Right lobe of liver (tissue), 6 donors: ENCODE data around the gene FFAR1. TPM values are rescaled to one million over a fixed set of nuclear protein-coding genes. Genes with fewer than 3 reads are reported as not detected.
A peak's percentile ranks its signal among the peaks of the same experiment; 100 is the strongest.

ENCODE experiments used
- ATAC-seq, 4 donors: fragments of 200-7000 bp; cut with Tn5 transposase; one replicate each; pipeline ENCODE4 v1.9.1; 2020; ENCODE audit warnings: mild to moderate bottlenecking in 4 of 4, moderate library complexity in 4 of 4
- DNase-seq, 3 donors: peaks; one replicate each; pipeline ENCODE4 v3.0.0-alpha.2; 2020
- H3K27ac ChIP-seq, 3 donors: fragments of 200-600 bp; one replicate each; pipeline ENCODE4 v1.8.0; 2022
- H3K27me3 ChIP-seq, 2 donors: fragments of 200-600 bp; one replicate each; pipeline ENCODE4 v1.8.0; 2022
- H3K36me3 ChIP-seq, 4 donors: fragments of 200-600 bp; sonication (generic) in 1 of 4; one replicate each; pipeline versions ENCODE4 v1.5.1 to v1.8.0; 2017 to 2022; ENCODE audit warnings: control low read depth in 1 of 4
- H3K4me1 ChIP-seq, 4 donors: fragments of 200-600 bp; sonication (generic) in 1 of 4; one replicate each; pipeline versions ENCODE4 v1.5.1 to v1.8.0; 2017 to 2022; ENCODE audit warnings: control low read depth in 1 of 4
- H3K4me3 ChIP-seq, 3 donors: fragments of 200-600 bp; one replicate each; pipeline ENCODE4 v1.8.0; 2022
- H3K9me3 ChIP-seq, 4 donors: fragments of 200-600 bp; sonication (generic) in 1 of 4; one replicate each; pipeline versions ENCODE4 v1.5.1 to v1.8.0; 2017 to 2022; ENCODE audit warnings: control low read depth in 1 of 4
- POLR2A ChIP-seq: fragments of 450-650 bp; IDR thresholded peaks from one replicate; pipeline ENCODE4 v1.6.1; 2017; ENCODE audit warnings: antibody characterized with exemption, mild to moderate bottlenecking
- WGBS: methylation state at CpG from one replicate; pipeline ENCODE4 v1.1.6; 2018; ENCODE audit warnings: low coverage, low lambda C conversion rate; ENCODE audit not compliant: insufficient coverage; ENCODE audit errors: missing lambda C conversion rate; 5-methylcytosine and 5-hydroxymethylcytosine counted together
- intact Hi-C, 2 donors: fragments of 100-400 bp; cut with DNase I; formaldehyde crosslinking; loops; one replicate each; pipeline versions ENCODE4 v1.11.2 to v1.14.1; 2022
- long read RNA-seq: library from polyadenylated mRNA; unstranded; transcript quantifications from one replicate; pipeline ENCODE4 v2.0.0, GENCODE V29; 2019
- total RNA-seq, 6 experiments: library from RNA; depleted of rRNA in 2 of 6; stranded (reverse); fragments of >200 nt in 2 of 6; fragmentation: NEBNext Ultra II Directional in 3 of 6; extraction: Animal tissue kit (Norgen Biotek cat#: 25700) in 3 of 6; gene quantifications; one replicate each; pipeline versions ENCODE4 v1.1.0 to v1.2.4, GENCODE V29; 2016 to 2023
- TF ChIP-seq, protein P1 (sequence below), 4 donors: fragments of 200-600 bp in 3 of 4; fragments of 450-650 bp in 1 of 4; IDR thresholded peaks; one replicate each; pipeline versions ENCODE4 v1.5.1 to v1.8.0; 2016 to 2022; ENCODE audit warnings: antibody characterized with exemption in 4 of 4, mild to moderate bottlenecking in 2 of 4
- donor health status: DM: no; HTN: yes; CAD: no.
- donor health status: DM: no; HTN: no; CAD: no.
- donor health status: DM: no; HTN: no; CAD: no.
- donor health status: DM: no; HTN: yes; CAD: no.
- donor health status: DM: no; HTN: yes; CAD: no.

FFAR1 gene, protein sequence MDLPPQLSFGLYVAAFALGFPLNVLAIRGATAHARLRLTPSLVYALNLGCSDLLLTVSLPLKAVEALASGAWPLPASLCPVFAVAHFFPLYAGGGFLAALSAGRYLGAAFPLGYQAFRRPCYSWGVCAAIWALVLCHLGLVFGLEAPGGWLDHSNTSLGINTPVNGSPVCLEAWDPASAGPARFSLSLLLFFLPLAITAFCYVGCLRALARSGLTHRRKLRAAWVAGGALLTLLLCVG (N-terminal part only)
- total RNA-seq, result not detected
- long read RNA-seq, result 0 reads

DNA sequence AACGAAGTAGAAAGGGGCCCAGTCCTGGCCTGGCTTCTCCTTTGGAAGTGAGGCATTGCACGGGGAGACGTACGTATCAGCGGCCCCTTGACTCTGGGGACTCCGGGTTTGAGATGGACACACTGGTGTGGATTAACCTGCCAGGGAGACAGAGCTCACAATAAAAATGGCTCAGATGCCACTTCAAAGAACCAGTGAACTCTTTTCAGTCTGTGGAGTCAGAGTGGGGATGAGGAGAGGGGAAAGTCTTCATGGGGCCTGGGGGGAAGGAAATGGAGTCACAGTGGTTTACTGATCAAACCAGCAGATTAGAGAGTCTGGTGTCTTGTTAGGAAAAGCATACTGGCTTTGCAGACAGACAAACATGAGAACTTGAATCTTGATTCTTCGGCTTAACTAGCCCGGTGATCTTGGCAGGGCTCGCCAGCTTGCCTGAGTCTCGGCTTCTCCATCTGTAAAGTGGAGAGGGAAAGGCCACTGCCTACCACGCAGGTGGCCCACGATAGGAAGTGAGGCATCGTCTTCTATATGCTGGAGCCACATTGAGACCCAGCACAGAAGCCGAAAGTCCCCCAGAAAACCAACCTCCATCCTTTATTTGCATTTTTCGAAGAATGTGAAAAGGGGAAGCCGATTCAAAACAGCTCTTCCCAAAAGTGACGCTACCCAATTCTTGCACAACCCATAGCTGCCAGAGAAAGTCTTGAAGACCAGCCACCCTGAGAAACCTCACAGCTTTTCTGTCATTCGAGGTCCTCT is at the start of gene FFAR1:
FFAR1 (plus strand) TSS at position 732 of the 759 bp plus-strand sequence. CDS start 3,650 bp downstream, outside the sequence.
- H3K27me3 ChIP-seq, result no peaks in the 10 kb centered on the region
- no peak for TF ChIP-seq POLR2A
- TF ChIP-seq, protein P1, sequence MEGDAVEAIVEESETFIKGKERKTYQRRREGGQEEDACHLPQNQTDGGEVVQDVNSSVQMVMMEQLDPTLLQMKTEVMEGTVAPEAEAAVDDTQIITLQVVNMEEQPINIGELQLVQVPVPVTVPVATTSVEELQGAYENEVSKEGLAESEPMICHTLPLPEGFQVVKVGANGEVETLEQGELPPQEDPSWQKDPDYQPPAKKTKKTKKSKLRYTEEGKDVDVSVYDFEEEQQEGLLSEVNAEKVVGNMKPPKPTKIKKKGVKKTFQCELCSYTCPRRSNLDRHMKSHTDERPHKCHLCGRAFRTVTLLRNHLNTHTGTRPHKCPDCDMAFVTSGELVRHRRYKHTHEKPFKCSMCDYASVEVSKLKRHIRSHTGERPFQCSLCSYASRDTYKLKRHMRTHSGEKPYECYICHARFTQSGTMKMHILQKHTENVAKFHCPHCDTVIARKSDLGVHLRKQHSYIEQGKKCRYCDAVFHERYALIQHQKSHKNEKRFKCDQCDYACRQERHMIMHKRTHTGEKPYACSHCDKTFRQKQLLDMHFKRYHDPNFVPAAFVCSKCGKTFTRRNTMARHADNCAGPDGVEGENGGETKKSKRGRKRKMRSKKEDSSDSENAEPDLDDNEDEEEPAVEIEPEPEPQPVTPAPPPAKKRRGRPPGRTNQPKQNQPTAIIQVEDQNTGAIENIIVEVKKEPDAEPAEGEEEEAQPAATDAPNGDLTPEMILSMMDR (IDR thresholded peaks at IDR 0.05), result no peak
- ATAC-seq, result peak in 3 of 4 donors; percentile 13 to 54 (median 40)
- no peak within 1 kb of the TSS for H3K4me3 ChIP-seq
- 44% methylated on average over 15 of the region's 18 CpGs for WGBS
- H3K36me3 ChIP-seq, result no peaks in the 10 kb centered on the region
- no peaks in the 10 kb centered on the region for H3K9me3 ChIP-seq
- intact Hi-C loops, result loop anchor here in 1 of 2 donors (10.0 kb wide), 1 partner anchor 127 kb away; no protein-coding TSS in a partner anchor
- H3K4me1 ChIP-seq, result no peaks in the 10 kb centered on the region
- H3K27ac ChIP-seq, result no peak within 1 kb of the TSS
- DNase-seq, result peak in 2 of 3 donors; percentile 35 to 44

DNA sequence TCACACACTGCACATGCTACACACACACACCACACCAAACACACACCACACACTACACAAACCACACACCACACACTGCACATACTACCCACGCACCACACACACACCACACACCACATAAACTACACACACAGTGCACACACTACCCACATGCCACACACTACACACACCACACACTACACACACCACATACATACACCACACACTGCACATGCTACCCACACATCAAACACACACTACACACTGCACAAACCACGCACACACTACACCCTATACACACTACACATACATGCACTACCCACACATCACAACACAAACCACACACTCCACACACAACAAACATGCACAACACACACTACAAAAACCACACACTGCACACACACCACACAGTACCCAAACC is 49.8 kb upstream of the FFAR1 start:
- no peak for TF ChIP-seq POLR2A
- TF ChIP-seq, protein P1 (IDR thresholded peaks at IDR 0.05), result no peak
- no peak overlapping the region for H3K4me3 ChIP-seq
- H3K9me3 ChIP-seq, result no peaks in the 10 kb centered on the region
- 90% methylated on average over 2 of the region's 2 CpGs for WGBS
- ATAC-seq (no peak), DNase-seq (no peak)
- no peak overlapping the region for H3K27ac ChIP-seq
- intact Hi-C loops, result no loop called here
- no peaks in the 10 kb centered on the region for H3K36me3 ChIP-seq
- no peaks in the 10 kb centered on the region for H3K4me1 ChIP-seq
- H3K27me3 ChIP-seq, result no peaks in the 10 kb centered on the region

DNA sequence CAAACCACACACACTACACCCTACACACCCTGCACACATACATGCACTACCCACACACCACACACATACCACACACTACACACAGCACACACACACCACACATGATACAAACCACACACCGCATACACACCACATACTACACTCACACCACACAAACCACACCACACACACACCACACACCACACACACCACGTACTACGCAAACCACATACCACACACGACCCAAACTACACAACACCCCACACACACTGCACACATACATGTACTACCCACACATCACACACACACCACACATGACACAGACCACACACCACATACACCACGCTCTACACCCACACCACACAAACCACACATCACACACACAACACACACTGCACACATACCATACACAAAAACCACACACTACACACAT is 49.1 kb upstream of the FFAR1 start:
- no peak for DNase-seq
- TF ChIP-seq, protein P1 (IDR thresholded peaks at IDR 0.05), result no peak
- TF ChIP-seq POLR2A, result no peak
- WGBS, result 86% methylated on average over 5 of the region's 5 CpGs
- no peaks in the 10 kb centered on the region for H3K4me1 ChIP-seq
- no peak overlapping the region for H3K27ac ChIP-seq
- H3K4me3 ChIP-seq, result no peak overlapping the region
- no peaks in the 10 kb centered on the region for H3K27me3 ChIP-seq
- intact Hi-C loops, result no loop called here
- no peak for ATAC-seq
- no peaks in the 10 kb centered on the region for H3K9me3 ChIP-seq
- no peaks in the 10 kb centered on the region for H3K36me3 ChIP-seq

DNA sequence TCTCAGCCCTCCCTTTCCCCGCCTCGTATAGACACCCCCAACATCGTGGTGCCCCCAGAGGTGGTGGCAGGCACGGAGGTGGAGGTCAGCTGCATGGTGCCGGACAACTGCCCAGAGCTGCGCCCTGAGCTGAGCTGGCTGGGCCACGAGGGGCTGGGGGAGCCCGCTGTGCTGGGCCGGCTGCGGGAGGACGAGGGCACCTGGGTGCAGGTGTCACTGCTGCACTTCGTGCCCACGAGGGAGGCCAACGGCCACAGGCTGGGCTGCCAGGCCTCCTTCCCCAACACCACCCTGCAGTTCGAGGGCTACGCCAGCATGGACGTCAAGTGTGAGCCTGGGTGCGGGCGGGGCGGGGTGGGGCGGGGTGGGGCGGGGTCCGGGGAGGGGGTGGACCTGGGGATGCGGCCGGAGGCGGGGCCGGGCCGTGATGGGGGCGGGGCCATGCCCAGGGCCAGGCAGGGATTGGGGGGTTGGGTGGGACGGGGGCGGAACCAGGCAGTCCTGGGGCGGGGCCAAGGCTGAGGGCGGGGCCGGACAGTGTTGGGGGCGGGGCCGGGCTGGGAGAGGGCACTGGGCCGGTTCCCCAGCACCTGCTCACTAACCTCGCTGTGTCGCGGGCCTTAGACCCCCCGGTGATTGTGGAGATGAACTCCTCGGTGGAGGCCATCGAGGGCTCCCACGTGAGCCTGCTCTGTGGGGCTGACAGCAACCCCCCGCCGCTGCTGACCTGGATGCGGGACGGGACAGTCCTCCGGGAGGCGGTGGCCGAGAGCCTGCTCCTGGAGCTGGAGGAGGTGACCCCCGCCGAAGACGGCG is 48.0 kb upstream of the FFAR1 start:
- DNase-seq (no peak), ATAC-seq (peak in 1 of 4 donors; percentile 10)
- Histone ChIP-seq H3K4me3 (no peak overlapping the region), H3K4me1 (no peaks in the 10 kb centered on the region), H3K36me3 (no peaks in the 10 kb centered on the region), H3K9me3 (no peaks in the 10 kb centered on the region), H3K27me3 (no peaks in the 10 kb centered on the region), H3K27ac (no peak overlapping the region)
- TF ChIP-seq, protein P1 (IDR thresholded peaks at IDR 0.05), result no peak
- no peak for TF ChIP-seq POLR2A
- intact Hi-C loops, result no loop called here
- 33% methylated on average over 4 of the region's 55 CpGs for WGBS
